Stomach (tissue), 4 donors: ENCODE data around the gene ELAVL2.

Experiments used
- CTCF ChIP-seq, 7 experiments: fragments of 450-650 bp in 4 of 7; fragments of 200-600 bp in 3 of 7; sonication (generic) in 3 of 7; IDR thresholded peaks; one replicate each; pipeline ENCODE4 v1.5.1; 2016 to 2019; ENCODE audit warnings: antibody characterized with exemption in 7 of 7, control low read depth in 2 of 7, mild to moderate bottlenecking in 1 of 7
- EP300 ChIP-seq: sonication (generic); formaldehyde crosslinking; IDR thresholded peaks from one replicate; pipeline ENCODE4 v1.6.1; 2017; ENCODE audit warnings: antibody characterized with exemption

GRCh38 chr9:23725279-23725946 lies 100.6 kb downstream of the ELAVL2 start:
- TF ChIP-seq CTCF (IDR thresholded peaks at IDR 0.05) (no peak), EP300 (no peak)
